CD4-positive, alpha-beta T cell treated with Interleukin-10 for 1 hour (primary cell): ENCODE data around the gene APCDD1.

ENCODE experiments used
- DNase-seq: peaks from one replicate; pipeline ENCODE4 v3.0.0-alpha.2; 2020

APCDD1 gene

GRCh38 chr18:10453806-10454680, at the start of gene APCDD1:
TSS of gene APCDD1 (plus strand) at chr18:10454635. CDS start at chr18:10454982, 347 bp downstream.
- DNase-seq, result no peak

- DNase-seq, result no peak
Measured at GRCh38 chr18:10405014-10405493, 49.4 kb upstream of the APCDD1 start.

- no peak for DNase-seq
Measured at GRCh38 chr18:10405816-10406663, 48.4 kb upstream of the APCDD1 start.

GRCh38 chr18:10408131-10408530, 46.3 kb upstream of the APCDD1 start:
- DNase-seq, result no peak

GRCh38 chr18:10409041-10409440, 45.4 kb upstream of the APCDD1 start:
- DNase-seq, result no peak

GRCh38 chr18:10410472-10411308, 43.7 kb upstream of the APCDD1 start:
- no peak for DNase-seq

GRCh38 chr18:10412933-10413332, 41.5 kb upstream of the APCDD1 start:
- no peak for DNase-seq

- no peak for DNase-seq
Measured at GRCh38 chr18:10413722-10414121, 40.7 kb upstream of the APCDD1 start.

GRCh38 chr18:10414293-10414842, 40.1 kb upstream of the APCDD1 start:
- DNase-seq, result no peak

GRCh38 chr18:10416065-10416464, 38.4 kb upstream of the APCDD1 start:
- DNase-seq, result no peak

GRCh38 chr18:10417191-10417590, 37.2 kb upstream of the APCDD1 start:
- DNase-seq, result no peak

- no peak for DNase-seq
Measured at GRCh38 chr18:10417664-10418063, 36.8 kb upstream of the APCDD1 start.

- DNase-seq, result no peak
Measured at GRCh38 chr18:10418836-10419235, 35.6 kb upstream of the APCDD1 start.

- DNase-seq, result no peak
Measured at GRCh38 chr18:10419420-10420103, 34.9 kb upstream of the APCDD1 start.

GRCh38 chr18:10420561-10421352, 33.7 kb upstream of the APCDD1 start:
- no peak for DNase-seq

- no peak for DNase-seq
Measured at GRCh38 chr18:10421859-10422258, 32.6 kb upstream of the APCDD1 start.

- no peak for DNase-seq
Measured at GRCh38 chr18:10422731-10423130, 31.7 kb upstream of the APCDD1 start.

GRCh38 chr18:10424585-10425307, 29.7 kb upstream of the APCDD1 start:
- no peak for DNase-seq

GRCh38 chr18:10430677-10431076, 23.8 kb upstream of the APCDD1 start:
- no peak for DNase-seq

GRCh38 chr18:10431680-10432079, 22.8 kb upstream of the APCDD1 start:
- DNase-seq, result no peak
